ENCODE measurements around the gene ERC1.
"Not testable (repeated sequence)": the region's sequence is repeated elsewhere in the genome, so short reads cannot be mapped to it uniquely, and the experiment has no call there.

The ERC1 gene

GRCh38 chr12:1290716-1291115 is 299.7 kb downstream of the ERC1 start:
- no peak for DNase-seq (ENCODE audit: low spot score)

- no peak for DNase-seq (ENCODE audit: low spot score)
Observed at GRCh38 chr12:1291601-1292332, 300.7 kb downstream of the ERC1 start.

GRCh38 chr12:1293901-1294300 is 302.9 kb downstream of the ERC1 start:
- DNase-seq (ENCODE audit: low spot score) = no peak

GRCh38 chr12:1297206-1297605 is 306.2 kb downstream of the ERC1 start:
- DNase-seq (ENCODE audit: low spot score) = no peak

GRCh38 chr12:1297639-1298175 is 306.7 kb downstream of the ERC1 start:
- DNase-seq (ENCODE audit: low spot score) = no peak

- no peak for DNase-seq (ENCODE audit: low spot score)
Observed at GRCh38 chr12:1300460-1300859, 309.4 kb downstream of the ERC1 start.

- DNase-seq (ENCODE audit: low spot score) = no peak
Observed at GRCh38 chr12:1302201-1302870, 311.3 kb downstream of the ERC1 start.

- DNase-seq (ENCODE audit: low spot score) = no peak
Observed at GRCh38 chr12:1305063-1305434, 314.0 kb downstream of the ERC1 start.

GRCh38 chr12:1305791-1306500 is 314.9 kb downstream of the ERC1 start:
- DNase-seq (ENCODE audit: low spot score) = no peak

- no peak for DNase-seq (ENCODE audit: low spot score)
Observed at GRCh38 chr12:1306817-1307216, 315.8 kb downstream of the ERC1 start.

- no peak for DNase-seq (ENCODE audit: low spot score)
Observed at GRCh38 chr12:1307796-1308195, 316.8 kb downstream of the ERC1 start.

- no peak for DNase-seq (ENCODE audit: low spot score)
Observed at GRCh38 chr12:1309613-1310012, 318.6 kb downstream of the ERC1 start.

- DNase-seq (ENCODE audit: low spot score) = no peak
Observed at GRCh38 chr12:1310653-1311052, 319.6 kb downstream of the ERC1 start.

- DNase-seq (ENCODE audit: low spot score) = no peak
Observed at GRCh38 chr12:1311145-1311544, 320.1 kb downstream of the ERC1 start.

GRCh38 chr12:1313906-1314305 is 322.9 kb downstream of the ERC1 start:
- DNase-seq (ENCODE audit: low spot score) = no peak

- no peak for DNase-seq (ENCODE audit: low spot score)
Observed at GRCh38 chr12:1314523-1314922, 323.5 kb downstream of the ERC1 start.

- DNase-seq (ENCODE audit: low spot score) = not testable (repeated sequence)
Observed at GRCh38 chr12:1316991-1317390, 326.0 kb downstream of the ERC1 start.

- DNase-seq (ENCODE audit: low spot score) = no peak
Observed at GRCh38 chr12:1318327-1319031, 327.5 kb downstream of the ERC1 start.

GRCh38 chr12:1319212-1319611 is 328.2 kb downstream of the ERC1 start:
- no peak for DNase-seq (ENCODE audit: low spot score)

- no peak for DNase-seq (ENCODE audit: low spot score)
Observed at GRCh38 chr12:1320021-1320420, 329.0 kb downstream of the ERC1 start.

- no peak for DNase-seq (ENCODE audit: low spot score)
Observed at GRCh38 chr12:1322821-1323220, 331.8 kb downstream of the ERC1 start.

GRCh38 chr12:1324099-1324498 is 333.1 kb downstream of the ERC1 start:
- DNase-seq (ENCODE audit: low spot score) = no peak
